HCT116 (cell line): ENCODE measurements around the gene SPATS2L. TPM values are rescaled to one million over a fixed set of nuclear protein-coding genes. Genes with fewer than 3 reads are reported as not detected.

Experiments used
- ATAC-seq: fragments of 200-7000 bp; cut with Tn5 transposase; 2 replicates; pipeline ENCODE4 v1.9.1; 2020; ENCODE audit warnings: mild to moderate bottlenecking, moderate library complexity
- BruUV-seq: library from RNA; stranded (reverse); fragments of 400-500 nt; replicated peaks from 2 replicates; lab custom pipeline; 2021; lab: Mats Ljungman, UMichigan
- CTCF ChIA-PET: fragments of 300-600 bp; sonication (Branson Sonifier 250); formaldehyde crosslinking; loops from one replicate; lab custom pipeline; 2021; ENCODE audit warnings: antibody characterized with exemption; lab: Charles Lee
- POLR2A ChIA-PET: fragments of 300-600, 350-600 bp; sonication (Branson Sonifier 250); formaldehyde crosslinking; loops from one replicate; lab custom pipeline; 2021; ENCODE audit warnings: antibody characterized with exemption; lab: Charles Lee
- RAD21 ChIA-PET, 2 experiments: fragments of 300-600 bp; sonication (Branson Sonifier 250); formaldehyde crosslinking; loops; one replicate each; lab custom pipeline; 2023; ENCODE audit warnings: low total read pairs in 2 of 2; ENCODE audit not compliant: uncharacterized antibody in 2 of 2, unreplicated experiment in 2 of 2, low non-redundant PET in 1 of 2; lab: Charles Lee
- DNase-seq: peaks from one replicate; pipeline ENCODE4 v3.0.0-alpha.2; 2010; ENCODE audit warnings: low read depth, low spot score
- H2AFZ ChIP-seq: fragments of 200-600 bp; shearing (Covaris generic), sonication (generic); 2 replicates; pipeline ENCODE4 v1.6.1; 2017; ENCODE audit warnings: low read depth, mixed run types, mixed read lengths, antibody characterized with exemption, low read length; ENCODE audit not compliant: poor library complexity, severe bottlenecking
- H3K27ac ChIP-seq: 2 replicates; pipeline ENCODE4 v1.5.1; 2012; ENCODE audit warnings: low read depth, low read length
- H3K27me3 ChIP-seq: fragments of 200-600 bp; sonication (generic); 2 replicates; pipeline ENCODE4 v1.6.1; 2016; ENCODE audit warnings: mixed run types, low read length, mixed read lengths; ENCODE audit not compliant: insufficient read depth
- H3K36me3 ChIP-seq, 2 experiments: fragments of 200-500 bp in 1 of 2; fragments of 200-600 bp in 1 of 2; sonication (Bioruptor generic) in 1 of 2; sonication (generic) in 1 of 2; 2 replicates each; pipeline versions ENCODE4 v1.5.1 to v1.6.1; 2014 to 2016; ENCODE audit warnings: low read length in 2 of 2, inconsistent platforms in 1 of 2, mixed read lengths in 1 of 2, mixed run types in 1 of 2; ENCODE audit not compliant: insufficient read depth in 2 of 2, control insufficient read depth in 1 of 2
- H3K4me1 ChIP-seq, 2 experiments: fragments of 200-600 bp in 1 of 2; sonication (generic) in 1 of 2; 2 replicates each; pipeline versions ENCODE4 v1.5.1 to v1.6.1; 2012 to 2017; ENCODE audit warnings: low read length in 2 of 2, inconsistent platforms in 1 of 2, mild to moderate bottlenecking in 1 of 2, mixed read lengths in 1 of 2, mixed run types in 1 of 2, moderate library complexity in 1 of 2; ENCODE audit not compliant: insufficient read depth in 2 of 2, control insufficient read depth in 1 of 2
- H3K4me2 ChIP-seq: fragments of 200-600 bp; sonication (generic); 2 replicates; pipeline ENCODE4 v1.6.1; 2017; ENCODE audit warnings: mixed run types, low read length, mixed read lengths
- H3K4me3 ChIP-seq, 2 experiments: fragments of 200-600 bp in 1 of 2; sonication (generic) in 1 of 2; replicated peaks in 1 of 2; 2 replicates each; pipeline ENCODE4 v1.5.1; 2011 to 2016; ENCODE audit warnings: low read length in 2 of 2, control low read depth in 1 of 2, low read depth in 1 of 2, mild to moderate bottlenecking in 1 of 2, mixed read lengths in 1 of 2, mixed run types in 1 of 2
- H3K79me2 ChIP-seq: fragments of 200-600 bp; sonication (generic); 2 replicates; pipeline ENCODE4 v1.6.1; 2017; ENCODE audit warnings: mild to moderate bottlenecking, mixed run types, low read length, moderate library complexity, mixed read lengths; ENCODE audit not compliant: insufficient read depth
- H3K9ac ChIP-seq: fragments of 200-600 bp; sonication (generic); 2 replicates; pipeline ENCODE4 v1.6.1; 2016; ENCODE audit warnings: low read length, mixed read lengths
- H3K9me2 ChIP-seq: fragments of 200-600 bp; sonication (generic), shearing (Covaris generic); 2 replicates; pipeline ENCODE4 v1.6.1; 2017; ENCODE audit warnings: mixed run types, mild to moderate bottlenecking, moderate library complexity; ENCODE audit not compliant: insufficient read depth
- H3K9me3 ChIP-seq, 2 experiments: fragments of 200-500 bp in 1 of 2; fragments of 200-600 bp in 1 of 2; sonication (Bioruptor generic) in 1 of 2; sonication (generic) in 1 of 2; 2 replicates each; pipeline ENCODE4 v1.6.1; 2014 to 2017; ENCODE audit warnings: low read length in 2 of 2, mixed read lengths in 2 of 2, inconsistent platforms in 1 of 2, low read depth in 1 of 2, mild to moderate bottlenecking in 1 of 2, mixed run types in 1 of 2, moderate library complexity in 1 of 2; ENCODE audit not compliant: control insufficient read depth in 1 of 2, insufficient read depth in 1 of 2
- H4K20me1 ChIP-seq: fragments of 200-600 bp; sonication (generic), shearing (Covaris generic); 2 replicates; pipeline ENCODE4 v1.6.1; 2017; ENCODE audit warnings: mixed run types, mild to moderate bottlenecking, moderate library complexity; ENCODE audit not compliant: insufficient read depth
- CBX3 ChIP-seq: IDR thresholded peaks from 2 replicates; pipeline ENCODE4 v1.6.1; 2012; ENCODE audit warnings: low read depth
- EGR1 ChIP-seq: IDR thresholded peaks from 2 replicates; pipeline ENCODE4 v1.6.1; 2012; ENCODE audit warnings: low read depth
- ELF1 ChIP-seq: IDR thresholded peaks from 2 replicates; pipeline ENCODE4 v1.6.1; 2012; ENCODE audit warnings: low read depth, borderline replicate concordance
- FOSL1 ChIP-seq: IDR thresholded peaks from 2 replicates; pipeline ENCODE4 v1.6.1; 2012; ENCODE audit warnings: low read depth
- RAD21 ChIP-seq: IDR thresholded peaks from 2 replicates; pipeline ENCODE4 v1.6.1; 2012; ENCODE audit warnings: low read depth, mild to moderate bottlenecking
- SIN3A ChIP-seq: IDR thresholded peaks from 2 replicates; pipeline ENCODE4 v1.6.1; 2012; ENCODE audit warnings: low read depth
- SP1 ChIP-seq: IDR thresholded peaks from 2 replicates; pipeline ENCODE4 v1.6.1; 2012; ENCODE audit warnings: low read depth
- SRF ChIP-seq: IDR thresholded peaks from 2 replicates; pipeline ENCODE4 v1.6.1; 2012; ENCODE audit warnings: low read depth
- YY1 ChIP-seq: IDR thresholded peaks from 2 replicates; pipeline ENCODE4 v1.6.1; 2011; ENCODE audit warnings: low read length, low read depth, moderate library complexity, mild to moderate bottlenecking; ENCODE audit not compliant: insufficient replicate concordance; ENCODE audit errors: extremely low read depth
- ZFX ChIP-seq: fragments of 450-650 bp; IDR thresholded peaks from 2 replicates; pipeline ENCODE4 v1.6.1; 2017
- intact Hi-C: fragments of 100-400 bp; cut with micrococcal nuclease; formaldehyde crosslinking; loops from 2 replicates; pipeline ENCODE4 v1.10.0; 2022
- total RNA-seq: library from RNA; stranded (reverse); gene quantifications from one replicate; pipeline ENCODE4 v1.2.1, GENCODE V29; 2021; ENCODE audit not compliant: unreplicated experiment
- TF ChIP-seq, protein P1 (sequence below): IDR thresholded peaks from 2 replicates; pipeline ENCODE4 v1.6.1; 2012; ENCODE audit warnings: low read depth
- TF ChIP-seq, protein P2 (sequence below): IDR thresholded peaks from 2 replicates; pipeline ENCODE4 v1.6.1; 2011; ENCODE audit warnings: mild to moderate bottlenecking, low read length, moderate library complexity; ENCODE audit not compliant: insufficient replicate concordance; ENCODE audit errors: extremely low read depth
- TF ChIP-seq, protein P3 (sequence below), 3 experiments: fragments of 200-600 bp in 1 of 3; sonication (generic) in 1 of 3; IDR thresholded peaks in 2 of 3; conservative IDR thresholded peaks in 1 of 3; 2 replicates each; pipeline ENCODE4 v1.5.1; 2012 to 2017; ENCODE audit warnings: low read depth in 2 of 3, low read length in 2 of 3, antibody characterized with exemption in 1 of 3, borderline replicate concordance in 1 of 3, control low read depth in 1 of 3, mild to moderate bottlenecking in 1 of 3, mixed read lengths in 1 of 3, mixed run types in 1 of 3, moderate library complexity in 1 of 3; ENCODE audit not compliant: insufficient read depth in 1 of 3

The SPATS2L gene
- total RNA-seq, 1 experiment from 2014 or later = 87.1 TPM

DNA sequence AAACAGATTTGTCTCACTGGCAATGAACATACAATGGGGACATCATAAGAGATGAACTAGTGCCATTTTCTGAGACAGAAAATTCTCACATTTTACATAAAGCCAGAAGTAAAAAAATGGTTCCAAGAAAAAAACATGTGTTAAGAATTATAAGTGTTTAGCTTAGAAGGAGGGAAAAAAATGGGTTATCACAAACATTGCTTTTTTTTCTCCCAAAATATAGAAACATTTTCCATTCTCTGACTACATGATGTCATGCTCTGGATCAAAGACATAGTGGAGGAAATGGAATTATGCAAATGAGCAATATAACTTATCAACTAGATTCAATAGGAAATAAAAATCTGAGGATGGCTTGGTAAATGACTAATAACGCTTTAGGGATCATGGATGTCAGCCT lies 49.8 kb downstream of the SPATS2L start:
- CTCF ChIA-PET = no interaction called here
- Histone ChIP-seq H3K4me3 (no peak overlapping the region), H4K20me1 (no peaks in the 10 kb centered on the region; the same call in 1 of the 2 replicates), H3K79me2 (peaks cover 47% of the 10 kb centered on the region), H3K27me3 (no peaks in the 10 kb centered on the region), H3K4me1 (peaks cover 23 to 34% of the 10 kb centered on the region in 2 experiments), H3K9ac (no peak overlapping the region), H3K27ac (no peak overlapping the region), H3K9me2 (no peaks in the 10 kb centered on the region)
- ATAC-seq = no peak
- intact Hi-C loops = no loop called here
- TF ChIP-seq CBX3 = no peak
- no peak for TF ChIP-seq SP1
- TF ChIP-seq, protein P1, sequence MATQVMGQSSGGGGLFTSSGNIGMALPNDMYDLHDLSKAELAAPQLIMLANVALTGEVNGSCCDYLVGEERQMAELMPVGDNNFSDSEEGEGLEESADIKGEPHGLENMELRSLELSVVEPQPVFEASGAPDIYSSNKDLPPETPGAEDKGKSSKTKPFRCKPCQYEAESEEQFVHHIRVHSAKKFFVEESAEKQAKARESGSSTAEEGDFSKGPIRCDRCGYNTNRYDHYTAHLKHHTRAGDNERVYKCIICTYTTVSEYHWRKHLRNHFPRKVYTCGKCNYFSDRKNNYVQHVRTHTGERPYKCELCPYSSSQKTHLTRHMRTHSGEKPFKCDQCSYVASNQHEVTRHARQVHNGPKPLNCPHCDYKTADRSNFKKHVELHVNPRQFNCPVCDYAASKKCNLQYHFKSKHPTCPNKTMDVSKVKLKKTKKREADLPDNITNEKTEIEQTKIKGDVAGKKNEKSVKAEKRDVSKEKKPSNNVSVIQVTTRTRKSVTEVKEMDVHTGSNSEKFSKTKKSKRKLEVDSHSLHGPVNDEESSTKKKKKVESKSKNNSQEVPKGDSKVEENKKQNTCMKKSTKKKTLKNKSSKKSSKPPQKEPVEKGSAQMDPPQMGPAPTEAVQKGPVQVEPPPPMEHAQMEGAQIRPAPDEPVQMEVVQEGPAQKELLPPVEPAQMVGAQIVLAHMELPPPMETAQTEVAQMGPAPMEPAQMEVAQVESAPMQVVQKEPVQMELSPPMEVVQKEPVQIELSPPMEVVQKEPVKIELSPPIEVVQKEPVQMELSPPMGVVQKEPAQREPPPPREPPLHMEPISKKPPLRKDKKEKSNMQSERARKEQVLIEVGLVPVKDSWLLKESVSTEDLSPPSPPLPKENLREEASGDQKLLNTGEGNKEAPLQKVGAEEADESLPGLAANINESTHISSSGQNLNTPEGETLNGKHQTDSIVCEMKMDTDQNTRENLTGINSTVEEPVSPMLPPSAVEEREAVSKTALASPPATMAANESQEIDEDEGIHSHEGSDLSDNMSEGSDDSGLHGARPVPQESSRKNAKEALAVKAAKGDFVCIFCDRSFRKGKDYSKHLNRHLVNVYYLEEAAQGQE = no peak
- TF ChIP-seq, protein P2, sequence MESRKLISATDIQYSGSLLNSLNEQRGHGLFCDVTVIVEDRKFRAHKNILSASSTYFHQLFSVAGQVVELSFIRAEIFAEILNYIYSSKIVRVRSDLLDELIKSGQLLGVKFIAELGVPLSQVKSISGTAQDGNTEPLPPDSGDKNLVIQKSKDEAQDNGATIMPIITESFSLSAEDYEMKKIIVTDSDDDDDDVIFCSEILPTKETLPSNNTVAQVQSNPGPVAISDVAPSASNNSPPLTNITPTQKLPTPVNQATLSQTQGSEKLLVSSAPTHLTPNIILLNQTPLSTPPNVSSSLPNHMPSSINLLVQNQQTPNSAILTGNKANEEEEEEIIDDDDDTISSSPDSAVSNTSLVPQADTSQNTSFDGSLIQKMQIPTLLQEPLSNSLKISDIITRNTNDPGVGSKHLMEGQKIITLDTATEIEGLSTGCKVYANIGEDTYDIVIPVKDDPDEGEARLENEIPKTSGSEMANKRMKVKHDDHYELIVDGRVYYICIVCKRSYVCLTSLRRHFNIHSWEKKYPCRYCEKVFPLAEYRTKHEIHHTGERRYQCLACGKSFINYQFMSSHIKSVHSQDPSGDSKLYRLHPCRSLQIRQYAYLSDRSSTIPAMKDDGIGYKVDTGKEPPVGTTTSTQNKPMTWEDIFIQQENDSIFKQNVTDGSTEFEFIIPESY = no peak
- TF ChIP-seq SIN3A = no peak
- TF ChIP-seq RAD21 = no peak
- TF ChIP-seq FOSL1 = no peak
- TF ChIP-seq YY1 = no peak
- TF ChIP-seq ELF1 = no peak
- TF ChIP-seq, protein P3, sequence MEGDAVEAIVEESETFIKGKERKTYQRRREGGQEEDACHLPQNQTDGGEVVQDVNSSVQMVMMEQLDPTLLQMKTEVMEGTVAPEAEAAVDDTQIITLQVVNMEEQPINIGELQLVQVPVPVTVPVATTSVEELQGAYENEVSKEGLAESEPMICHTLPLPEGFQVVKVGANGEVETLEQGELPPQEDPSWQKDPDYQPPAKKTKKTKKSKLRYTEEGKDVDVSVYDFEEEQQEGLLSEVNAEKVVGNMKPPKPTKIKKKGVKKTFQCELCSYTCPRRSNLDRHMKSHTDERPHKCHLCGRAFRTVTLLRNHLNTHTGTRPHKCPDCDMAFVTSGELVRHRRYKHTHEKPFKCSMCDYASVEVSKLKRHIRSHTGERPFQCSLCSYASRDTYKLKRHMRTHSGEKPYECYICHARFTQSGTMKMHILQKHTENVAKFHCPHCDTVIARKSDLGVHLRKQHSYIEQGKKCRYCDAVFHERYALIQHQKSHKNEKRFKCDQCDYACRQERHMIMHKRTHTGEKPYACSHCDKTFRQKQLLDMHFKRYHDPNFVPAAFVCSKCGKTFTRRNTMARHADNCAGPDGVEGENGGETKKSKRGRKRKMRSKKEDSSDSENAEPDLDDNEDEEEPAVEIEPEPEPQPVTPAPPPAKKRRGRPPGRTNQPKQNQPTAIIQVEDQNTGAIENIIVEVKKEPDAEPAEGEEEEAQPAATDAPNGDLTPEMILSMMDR (IDR thresholded peaks at IDR 0.05 in 2 of 3, conservative IDR thresholded peaks at IDR 0.05 in 1 of 3; ENCODE audit: borderline replicate concordance in 1 of 3, insufficient read depth in 1 of 3, low read depth in 2 of 3, low read length in 2 of 3) = no peak
- no peak for TF ChIP-seq EGR1
- no peak for TF ChIP-seq SRF
- TF ChIP-seq ZFX = no peak
- TF ChIP-seq, all 23 proteins: peak for 0
- DNase-seq = no peak
- Histone ChIP-seq H3K4me2 (no peak overlapping the region), H3K9me3 (no peaks in the 10 kb centered on the region), H2AFZ (no peak overlapping the region), H3K36me3 (no peaks in the 10 kb centered on the region)
- no TSS peak for BruUV-seq
- POLR2A ChIA-PET = no interaction called here
- RAD21 ChIA-PET = no interaction called here
